H54 (cell line): ENCODE measurements around the gene CHRND.

ENCODE experiments used
- DNase-seq: peaks from one replicate; pipeline ENCODE4 v3.0.0; 2011; ENCODE audit warnings: low spot score, mixed read lengths; ENCODE audit not compliant: insufficient read length
- FAIRE-seq: peaks from 3 replicates; lab custom pipeline; 2011; peaks lifted over from hg19 to GRCh38; lab: Jason Lieb, UNC
- POLR2A ChIP-seq: IDR thresholded peaks from 2 replicates; pipeline ENCODE4 v1.6.1; 2011; ENCODE audit warnings: low read depth, mild to moderate bottlenecking, low read length

CHRND gene

DNA sequence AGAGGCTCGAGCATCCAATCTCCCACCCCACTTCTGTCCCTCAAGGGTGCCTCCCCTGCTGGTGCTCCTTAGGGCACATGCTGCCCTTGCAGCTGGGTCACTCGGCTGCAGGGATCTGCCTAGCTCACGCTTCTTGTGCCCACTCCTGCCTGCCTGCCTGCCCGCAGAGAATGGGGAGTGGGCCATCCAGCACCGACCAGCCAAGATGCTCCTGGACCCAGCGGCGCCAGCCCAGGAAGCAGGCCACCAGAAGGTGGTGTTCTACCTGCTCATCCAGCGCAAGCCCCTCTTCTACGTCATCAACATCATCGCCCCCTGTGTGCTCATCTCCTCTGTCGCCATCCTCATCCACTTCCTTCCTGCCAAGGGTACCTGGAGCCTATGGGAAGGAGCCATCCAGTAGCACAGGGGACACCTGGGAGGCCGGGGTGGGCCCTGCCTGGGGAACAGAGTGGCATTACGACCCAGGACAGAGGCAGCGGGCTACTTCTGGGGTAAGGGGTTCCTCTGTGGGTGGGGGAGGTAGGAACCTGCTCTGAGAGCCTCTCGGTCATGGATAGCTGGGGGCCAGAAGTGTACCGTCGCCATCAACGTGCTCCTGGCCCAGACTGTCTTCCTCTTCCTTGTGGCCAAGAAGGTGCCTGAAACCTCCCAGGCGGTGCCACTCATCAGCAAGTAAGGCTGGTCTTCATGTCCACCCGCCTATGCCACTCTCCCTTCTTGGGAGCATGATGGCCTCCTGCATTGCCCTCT is 16.9 kb downstream of the CHRND start:
- no peak for TF ChIP-seq POLR2A
- FAIRE-seq (no peak), DNase-seq (no peak)

GRCh38 chr2:232543491-232543890 is 17.5 kb downstream of the CHRND start:
- FAIRE-seq, result no peak
- TF ChIP-seq POLR2A, result no peak
- no peak for DNase-seq

- FAIRE-seq, result no peak
- DNase-seq, result no peak
- TF ChIP-seq POLR2A, result no peak
These were observed 18.1 kb downstream of the CHRND start for GRCh38 chr2:232543928-232544631.

- FAIRE-seq, result no peak
- no peak for TF ChIP-seq POLR2A
- DNase-seq, result no peak
These were observed 18.7 kb downstream of the CHRND start for GRCh38 chr2:232544674-232545073.

DNA sequence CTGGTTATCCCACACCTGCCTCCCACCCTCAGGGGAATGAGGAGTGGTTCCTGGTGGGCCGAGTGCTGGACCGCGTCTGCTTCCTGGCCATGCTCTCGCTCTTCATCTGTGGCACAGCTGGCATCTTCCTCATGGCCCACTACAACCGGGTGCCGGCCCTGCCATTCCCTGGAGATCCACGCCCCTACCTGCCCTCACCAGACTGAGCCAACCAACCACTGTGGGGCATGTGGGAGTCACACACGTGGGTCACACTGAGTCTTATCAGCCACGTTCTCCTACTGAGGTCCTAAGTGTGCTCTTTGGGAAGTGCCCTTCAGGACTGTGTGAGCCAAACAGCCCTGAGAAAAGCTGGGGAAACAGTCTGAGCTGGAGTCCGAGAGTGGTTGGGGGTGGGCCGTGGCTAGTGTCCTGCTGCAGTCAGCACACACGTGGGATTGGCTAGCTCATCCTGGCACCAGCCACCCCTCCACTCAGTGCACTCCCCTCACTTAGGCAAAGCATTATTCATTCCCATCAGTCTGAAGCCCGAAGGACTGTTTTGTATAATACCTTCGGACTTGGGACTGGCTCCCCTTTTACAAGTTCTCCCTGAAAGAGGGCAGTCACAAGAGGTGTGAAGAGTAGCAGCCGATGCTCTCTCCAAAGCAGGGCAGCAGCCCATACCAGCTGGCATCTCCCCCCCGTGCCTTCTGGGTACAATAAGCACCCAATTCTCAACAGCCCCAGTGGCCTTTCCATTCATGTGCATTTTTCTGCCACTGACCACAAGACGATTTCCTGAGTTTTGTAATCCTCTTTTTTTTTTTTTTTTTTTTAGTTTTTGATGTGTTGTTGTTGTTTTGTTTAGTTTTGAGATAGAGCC is 19.8 kb downstream of the CHRND start:
- DNase-seq (no peak), FAIRE-seq (no peak)
- no peak for TF ChIP-seq POLR2A

- FAIRE-seq (no peak), DNase-seq (no peak)
- TF ChIP-seq POLR2A, result no peak
These were observed 22.0 kb downstream of the CHRND start for GRCh38 chr2:232547991-232548390.

- FAIRE-seq, result no peak
- TF ChIP-seq POLR2A, result no peak
- DNase-seq, result no peak
These were observed 23.8 kb downstream of the CHRND start for GRCh38 chr2:232549655-232550353.

DNA sequence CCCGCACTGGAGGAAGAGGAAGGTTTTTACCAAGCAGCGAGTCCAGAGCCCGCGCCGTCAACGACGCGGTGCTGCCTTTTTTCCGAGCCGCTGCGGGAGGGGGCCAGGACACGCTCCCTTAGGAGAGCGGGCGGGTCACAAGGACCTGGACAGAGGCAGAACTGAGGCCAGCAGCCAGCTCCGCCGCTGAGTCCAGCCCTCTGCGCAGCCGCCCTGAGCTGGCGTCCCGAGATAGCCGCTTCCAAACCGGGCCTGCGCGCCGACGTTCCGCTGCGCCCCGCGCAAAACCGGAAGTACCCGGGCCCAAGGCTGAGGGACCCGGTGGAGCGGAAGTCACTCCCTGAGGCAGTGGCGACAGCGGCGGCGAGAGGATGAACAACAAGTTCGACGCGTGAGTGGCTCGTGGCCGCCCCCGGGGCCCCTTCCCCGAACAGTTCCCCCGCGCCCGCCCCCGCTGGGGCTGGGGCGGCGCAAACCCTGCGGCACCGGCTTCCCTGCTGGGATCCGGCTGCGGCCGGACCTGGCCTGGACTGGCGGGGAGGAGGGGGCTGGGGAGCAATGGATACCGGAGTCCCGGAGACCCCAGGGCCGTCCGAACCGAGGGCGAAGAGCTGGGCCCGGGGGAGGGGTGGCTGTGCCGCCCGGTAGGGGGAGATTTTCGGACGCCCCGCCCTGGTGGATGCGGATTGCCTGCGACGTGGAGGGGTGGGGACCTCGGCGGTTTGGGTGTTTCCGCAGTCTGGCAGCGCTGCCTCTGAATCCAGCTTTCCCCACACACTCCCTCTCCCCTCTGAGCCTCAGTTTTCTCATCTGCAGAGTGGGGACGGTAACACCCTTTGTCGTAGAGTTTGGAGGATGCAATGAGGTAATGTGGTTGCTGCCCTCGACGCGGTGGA is 24.6 kb downstream of the CHRND start, which contains the start of the genes EIF4E2 and TIGD1:
Gene EIF4E2, plus strand, starts transcription at position 336 of the 896 bp plus-strand sequence. Its CDS starts 36 bp downstream, at position 372.
Gene TIGD1, minus strand, starts transcription at position 204 of the 896 bp plus-strand sequence. CDS start 675 bp downstream, outside the sequence.
- TF ChIP-seq POLR2A, result peak; percentile 91
- DNase-seq (peak; percentile 97), FAIRE-seq (no peak)

DNA sequence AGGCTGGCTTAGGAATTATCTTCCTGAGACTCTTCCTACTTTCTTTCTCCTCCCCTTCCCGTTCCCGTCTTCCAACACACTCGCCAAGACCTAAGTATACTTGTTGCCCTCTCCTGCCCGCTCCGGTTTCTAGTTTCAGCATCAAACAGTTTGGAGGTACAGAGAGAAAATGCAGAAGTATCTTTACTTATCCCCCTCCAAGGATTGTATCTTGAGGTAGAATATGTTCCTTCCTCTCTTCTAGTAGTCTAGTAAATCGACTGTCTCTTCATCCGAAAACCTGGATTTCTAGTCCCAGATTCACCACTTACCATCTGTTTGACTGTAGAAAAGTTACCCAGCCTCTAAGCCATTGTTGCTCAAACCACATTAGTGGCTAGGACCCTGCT is 25.3 kb downstream of the CHRND start:
- DNase-seq (no peak), FAIRE-seq (no peak)
- no peak for TF ChIP-seq POLR2A

DNA sequence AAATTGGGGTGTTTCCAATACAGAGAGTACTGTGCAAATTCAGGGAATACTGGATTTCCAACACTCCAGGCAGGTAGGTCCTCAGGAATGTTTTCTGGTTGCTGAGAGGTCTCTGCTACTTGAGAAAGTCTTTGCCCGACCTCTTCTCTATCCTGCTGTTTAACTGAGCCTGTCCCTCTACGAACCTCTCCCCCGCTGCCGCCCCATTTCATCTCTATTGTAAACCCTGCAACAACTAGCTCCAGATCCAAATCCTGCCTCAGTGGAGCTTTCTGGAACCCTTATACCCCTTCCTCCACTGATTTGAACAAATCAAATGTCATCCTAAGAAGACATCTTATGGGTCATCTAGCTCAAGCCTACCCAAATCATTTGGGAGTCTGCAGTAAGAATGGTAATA is 25.8 kb downstream of the CHRND start:
- FAIRE-seq, result no peak
- DNase-seq, result no peak
- no peak for TF ChIP-seq POLR2A

DNA sequence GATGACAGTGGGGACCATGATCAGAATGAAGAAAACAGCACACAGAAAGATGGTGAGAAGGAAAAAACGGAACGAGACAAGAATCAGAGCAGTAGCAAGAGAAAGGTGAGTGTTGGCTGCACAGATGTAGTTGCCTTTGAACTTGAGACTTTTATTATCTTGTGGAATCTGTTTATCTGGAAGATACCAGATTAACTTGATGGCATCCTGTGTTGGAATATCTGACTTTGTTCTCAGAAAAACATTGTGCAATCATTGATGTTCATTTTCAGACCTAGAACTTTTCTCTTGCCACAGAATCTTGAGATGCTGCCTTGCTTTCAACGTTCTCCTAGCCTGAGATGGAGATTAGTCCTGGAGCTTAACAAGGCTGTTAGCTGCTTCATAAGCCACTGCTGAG is 30.5 kb downstream of the CHRND start:
- TF ChIP-seq POLR2A, result no peak
- no peak for DNase-seq
- FAIRE-seq, result no peak

GRCh38 chr2:232562515-232563151 is 36.7 kb downstream of the CHRND start:
- DNase-seq (no peak), FAIRE-seq (no peak)
- no peak for TF ChIP-seq POLR2A

GRCh38 chr2:232563580-232563979 is 37.6 kb downstream of the CHRND start:
- DNase-seq (no peak), FAIRE-seq (no peak)
- TF ChIP-seq POLR2A, result no peak
